Esophagus squamous epithelium (tissue), 4 donors: Measurements from ENCODE around the gene ARIH1.

Experiments used
- CTCF ChIP-seq, 6 experiments: fragments of 450-650 bp in 4 of 6; fragments of 200-600 bp in 2 of 6; sonication (generic) in 2 of 6; IDR thresholded peaks; one replicate each; pipeline ENCODE4 v1.5.1; 2016 to 2019; ENCODE audit warnings: antibody characterized with exemption in 6 of 6, mild to moderate bottlenecking in 4 of 6, moderate library complexity in 4 of 6
- POLR2A ChIP-seq, 4 donors: fragments of 450-650 bp; IDR thresholded peaks; one replicate each; pipeline ENCODE4 v1.6.1; 2017; ENCODE audit warnings: antibody characterized with exemption in 4 of 4, mild to moderate bottlenecking in 4 of 4, moderate library complexity in 3 of 4

DNA sequence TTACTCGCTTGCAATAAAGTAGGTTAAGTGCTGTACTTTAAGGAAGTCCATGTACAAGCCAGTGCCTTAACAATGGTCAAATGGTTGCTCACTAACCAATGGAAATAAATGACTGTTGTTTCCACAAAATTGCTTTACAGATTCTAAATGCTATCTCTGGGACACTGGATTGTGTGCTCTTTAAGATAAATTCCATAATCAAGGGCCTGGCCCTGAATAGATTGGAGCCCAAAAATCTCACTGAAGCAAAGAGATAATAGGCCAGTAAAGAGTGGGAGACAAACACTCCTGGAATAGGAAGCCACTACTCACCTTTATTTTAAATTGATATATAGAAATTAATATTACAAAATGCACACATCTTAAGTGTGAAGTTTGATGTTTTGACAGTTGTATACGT is 118.0 kb downstream of the ARIH1 start:
- TF ChIP-seq CTCF (IDR thresholded peaks at IDR 0.05) (no peak), POLR2A (IDR thresholded peaks at IDR 0.05) (no peak)
